SJSA1 (cell line): ENCODE measurements around the gene PPM1M. TPM values are rescaled to one million over a fixed set of nuclear protein-coding genes. Genes with fewer than 3 reads are reported as not detected.
"Not testable (repeated sequence)": the region's sequence is repeated elsewhere in the genome, so short reads cannot be mapped to it uniquely, and the experiment has no call there.

Source experiments
- DNase-seq, 2 experiments: peaks; one replicate each; pipeline ENCODE4 v3.0.0-alpha.2; 2015 to 2020; ENCODE audit warnings: low spot score in 2 of 2, low read depth in 1 of 2
- H3K27ac ChIP-seq: fragments of 250-450 bp; sonication (Bioruptor Pico); 2 replicates; pipeline ENCODE4 v1.5.1; 2020; ENCODE audit warnings: mild to moderate bottlenecking, moderate library complexity
- H3K27me3 ChIP-seq: fragments of 250-450 bp; sonication (Bioruptor Pico); replicated peaks from 2 replicates; pipeline ENCODE4 v1.5.1; 2020; ENCODE audit warnings: mild to moderate bottlenecking, moderate library complexity
- H3K36me3 ChIP-seq: fragments of 250-450 bp; sonication (Bioruptor Pico); 2 replicates; pipeline ENCODE4 v1.5.1; 2020; ENCODE audit warnings: mild to moderate bottlenecking
- H3K4me1 ChIP-seq: fragments of 250-450 bp; sonication (Bioruptor Pico); replicated peaks from 2 replicates; pipeline ENCODE4 v1.6.1; 2021; ENCODE audit warnings: mild to moderate bottlenecking
- H3K4me3 ChIP-seq: fragments of 250-450 bp; sonication (Bioruptor Pico); 2 replicates; pipeline ENCODE4 v1.5.1; 2020; ENCODE audit warnings: mild to moderate bottlenecking
- H3K9me3 ChIP-seq: fragments of 250-450 bp; sonication (Bioruptor Pico); replicated peaks from 2 replicates; pipeline ENCODE4 v1.5.1; 2020; ENCODE audit warnings: mild to moderate bottlenecking
- total RNA-seq: library from RNA; depleted of rRNA; stranded (reverse); fragments of >200 nt; shearing (Covaris generic); gene quantifications from 2 replicates; pipeline ENCODE4 v1.2.3, GENCODE V29; 2014

PPM1M gene
- total RNA-seq, 1 experiment from 2014 or later = 5.5 TPM

DNA sequence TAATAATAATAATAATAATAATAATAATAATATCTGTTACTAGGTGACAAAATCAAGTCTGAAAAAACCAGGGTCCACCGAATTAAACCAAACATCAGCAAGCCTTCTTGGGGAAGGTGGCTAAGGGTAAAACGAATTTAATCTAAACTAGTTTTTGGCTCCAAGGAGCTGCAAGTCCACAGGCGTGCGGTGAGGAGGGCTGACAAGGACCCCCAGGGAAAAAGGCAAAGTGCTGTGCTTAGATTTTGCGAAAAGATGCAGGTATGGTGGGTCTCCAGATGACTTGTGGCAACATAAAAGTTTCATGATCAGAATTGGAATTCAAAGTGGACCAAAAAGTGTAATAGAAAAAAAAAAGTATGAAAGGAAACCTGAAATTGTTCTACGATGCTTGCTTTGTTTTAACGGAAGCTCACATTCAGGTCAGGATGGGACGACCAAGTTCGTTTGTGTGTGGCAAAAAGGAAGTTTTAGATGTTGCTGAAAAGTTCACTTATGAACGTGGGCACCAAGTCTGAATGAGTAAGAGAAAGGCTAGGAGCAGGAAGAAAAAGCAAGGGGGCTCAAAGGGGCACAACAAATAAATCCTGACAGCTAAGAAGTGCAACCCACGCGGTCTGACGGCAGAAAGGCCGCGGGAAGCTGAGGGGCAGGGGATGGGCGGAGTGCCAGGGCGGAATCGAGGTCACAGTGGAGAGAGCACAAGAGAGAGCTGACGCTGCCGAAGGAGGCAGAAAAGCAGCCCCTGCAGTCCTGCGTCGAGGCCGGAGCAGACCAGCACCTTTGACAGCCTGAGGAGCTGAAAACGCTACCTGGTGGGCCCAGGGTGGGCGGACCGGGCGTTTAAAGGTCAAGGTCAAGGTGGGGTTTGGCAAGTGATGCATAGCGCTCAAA is 31.8 kb downstream of the PPM1M start:
- H3K4me3 ChIP-seq = peak overlapping the region; percentile 88
- DNase-seq = peak; percentile 54 to 72
- peaks cover 31% of the 10 kb centered on the region for H3K4me1 ChIP-seq
- H3K27ac ChIP-seq = peak overlapping the region; percentile 96
- no peaks in the 10 kb centered on the region for H3K9me3 ChIP-seq
- no peaks in the 10 kb centered on the region for H3K27me3 ChIP-seq
- peaks cover 41% of the 10 kb centered on the region for H3K36me3 ChIP-seq

DNA sequence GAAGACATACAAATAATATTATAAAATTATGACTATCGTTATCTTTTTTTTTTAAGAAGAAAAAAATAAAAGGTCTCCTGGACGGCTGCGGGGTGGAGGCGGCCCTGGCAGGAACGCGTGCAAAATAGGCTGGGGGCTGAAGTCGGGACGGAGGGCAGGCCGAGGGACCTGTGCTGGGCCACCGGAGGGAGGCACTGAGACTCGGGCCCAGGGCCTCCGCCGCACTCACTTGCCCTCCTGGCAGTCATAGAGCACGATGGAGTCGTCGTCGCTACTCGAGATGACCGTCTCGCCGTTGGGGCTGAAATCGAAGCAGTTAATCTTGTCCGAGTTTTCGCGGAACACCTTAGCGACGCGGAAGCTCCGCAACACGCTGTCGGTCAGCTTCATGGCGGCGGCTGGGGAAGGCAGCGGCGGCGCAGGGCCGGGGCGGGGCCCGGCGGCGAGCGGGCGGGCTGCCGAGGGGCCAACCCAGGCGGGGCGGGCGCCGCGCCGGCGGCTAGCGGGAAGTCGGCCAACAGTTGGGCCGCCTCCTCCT is 32.5 kb downstream of the PPM1M start:
- Histone ChIP-seq H3K27me3 (no peaks in the 10 kb centered on the region), H3K9me3 (no peaks in the 10 kb centered on the region), H3K4me1 (peaks cover 35% of the 10 kb centered on the region), H3K4me3 (peak overlapping the region; percentile 88), H3K27ac (peak overlapping the region; percentile 96), H3K36me3 (peaks cover 35% of the 10 kb centered on the region)
- DNase-seq = peak in 1 of 2 experiments; percentile 92

DNA sequence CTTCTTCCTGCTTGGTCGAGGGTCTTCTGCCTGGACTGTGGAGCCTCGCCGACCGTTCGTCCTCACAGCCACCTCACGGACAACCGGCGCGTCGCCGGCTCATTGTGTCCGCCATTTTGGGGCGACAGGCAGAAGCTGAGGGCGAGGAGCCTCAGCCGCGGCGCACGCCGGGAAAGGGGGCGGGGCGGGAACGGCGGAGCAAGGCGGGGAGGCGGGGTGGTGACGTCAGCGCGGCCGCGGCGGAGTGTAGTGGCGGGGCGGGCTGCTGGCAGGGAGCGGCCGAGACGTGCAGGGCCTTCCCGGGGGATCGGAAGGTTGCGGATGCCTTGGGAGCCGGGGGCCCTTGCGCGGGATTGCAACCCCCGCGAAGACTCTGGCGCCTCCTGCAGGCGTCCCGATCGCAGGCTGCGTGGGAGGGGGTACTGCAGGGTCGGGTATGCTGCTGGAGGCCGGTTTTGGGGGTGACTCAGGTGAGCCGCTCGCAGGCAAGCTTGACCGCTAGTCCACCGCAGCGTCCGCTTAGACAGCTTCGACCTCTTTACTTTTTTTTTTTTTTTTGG is 33.0 kb downstream of the PPM1M start, which contains the start of gene WDR82:
TSS of gene WDR82 (minus strand) at position 140 of the 560 bp plus-strand sequence. CDS start 288 bp downstream, outside the sequence.
- Histone ChIP-seq H3K4me3 (peak within 1 kb of the TSS; percentile 88), H3K9me3 (no peaks in the 10 kb centered on the region), H3K27ac (peak within 1 kb of the TSS; percentile 96), H3K27me3 (no peaks in the 10 kb centered on the region), H3K4me1 (peaks cover 35% of the 10 kb centered on the region), H3K36me3 (peaks cover 31% of the 10 kb centered on the region)
- DNase-seq = peak; percentile 90 to 96

DNA sequence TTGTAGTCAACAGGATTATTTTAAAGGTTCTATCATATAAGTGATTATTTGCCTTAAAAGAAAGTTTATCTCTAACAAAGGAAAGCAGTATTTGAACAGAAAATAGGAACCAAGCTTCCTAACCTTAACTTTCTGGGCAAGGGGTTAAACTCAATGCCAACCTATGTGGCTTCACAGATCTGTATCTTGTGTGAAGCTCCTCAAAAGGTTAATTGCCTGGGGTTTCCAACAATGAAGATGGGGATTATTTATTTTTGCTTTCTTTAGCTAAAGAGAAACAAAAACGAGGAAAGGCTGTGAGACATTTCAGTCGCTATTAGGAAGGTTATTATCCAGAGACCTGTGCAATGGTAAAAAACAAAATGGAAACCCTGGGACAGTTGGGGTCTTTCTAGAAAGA is 34.0 kb downstream of the PPM1M start:
- Histone ChIP-seq H3K27me3 (no peaks in the 10 kb centered on the region), H3K27ac (peak overlapping the region; percentile 96), H3K4me3 (peak overlapping the region; percentile 88), H3K4me1 (peaks cover 35% of the 10 kb centered on the region), H3K9me3 (no peaks in the 10 kb centered on the region), H3K36me3 (peaks cover 23% of the 10 kb centered on the region)
- DNase-seq = peak in 1 of 2 experiments; percentile 46

DNA sequence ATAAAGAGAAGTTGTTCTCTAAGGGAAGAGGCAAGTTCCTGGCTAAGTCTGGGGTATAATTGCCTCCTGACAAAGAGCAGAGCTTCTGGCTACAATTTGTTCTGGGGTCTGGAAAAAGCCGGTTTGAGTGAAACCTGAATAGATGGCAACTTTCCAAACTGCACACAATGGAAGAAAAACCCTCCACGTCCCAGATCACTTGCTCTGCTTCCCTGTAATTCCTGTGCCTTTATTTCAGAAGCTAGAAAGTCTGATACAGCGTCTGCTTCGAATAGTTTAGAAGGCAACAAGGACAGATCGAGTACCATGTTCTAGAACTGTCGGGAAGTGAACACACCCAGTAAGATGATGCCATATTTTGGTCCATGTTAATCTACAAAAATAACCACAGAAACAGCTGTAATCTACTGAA is 34.5 kb downstream of the PPM1M start:
- no peaks in the 10 kb centered on the region for H3K9me3 ChIP-seq
- peaks cover 35% of the 10 kb centered on the region for H3K4me1 ChIP-seq
- H3K36me3 ChIP-seq = peaks cover 19% of the 10 kb centered on the region
- H3K27ac ChIP-seq = peak overlapping the region; percentile 96
- no peaks in the 10 kb centered on the region for H3K27me3 ChIP-seq
- no peak overlapping the region for H3K4me3 ChIP-seq
- DNase-seq = no peak

DNA sequence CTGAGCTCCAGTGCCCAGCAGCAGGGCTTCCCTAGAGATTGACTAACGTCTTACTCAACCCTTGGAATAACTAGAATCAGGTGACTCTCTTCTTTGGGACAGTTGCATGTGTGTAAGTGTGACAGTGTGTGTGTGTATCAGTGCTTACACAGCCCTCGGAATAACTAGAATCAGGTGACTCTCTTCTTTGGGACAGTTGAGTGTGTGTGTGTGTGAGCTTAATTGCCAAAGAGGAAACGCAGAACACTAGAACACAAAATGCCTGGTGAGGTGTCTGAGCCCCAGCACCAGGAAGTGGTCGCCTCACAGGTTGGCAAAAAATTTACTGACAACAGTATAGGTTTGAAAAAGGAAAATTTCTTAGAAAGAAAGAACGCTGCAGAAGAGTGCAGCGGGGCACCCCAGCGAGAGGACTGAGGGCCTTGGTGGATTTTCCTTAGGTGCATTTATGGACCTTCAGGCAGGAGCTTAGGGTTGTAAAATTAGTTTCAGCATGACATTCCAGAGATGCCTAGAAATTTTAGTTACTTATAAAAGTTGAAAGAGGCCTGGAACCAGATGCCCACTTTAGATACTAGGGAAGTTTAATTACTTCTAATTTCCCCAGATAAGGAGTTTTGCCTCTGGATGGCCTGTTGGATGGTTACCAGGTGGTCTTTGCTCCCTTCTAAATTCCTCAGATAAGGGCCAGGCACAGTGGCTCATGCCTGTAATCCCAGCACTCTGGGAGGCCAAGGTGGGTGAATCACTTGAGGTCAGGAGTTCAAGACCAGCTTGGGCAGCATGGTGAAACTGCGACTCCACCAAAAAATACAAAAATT is 36.6 kb downstream of the PPM1M start:
- DNase-seq = no peak
- Histone ChIP-seq H3K27ac (no peak overlapping the region), H3K4me3 (no peak overlapping the region), H3K27me3 (no peaks in the 10 kb centered on the region), H3K9me3 (no peaks in the 10 kb centered on the region), H3K36me3 (peaks cover 8% of the 10 kb centered on the region), H3K4me1 (peaks cover 31% of the 10 kb centered on the region)

DNA sequence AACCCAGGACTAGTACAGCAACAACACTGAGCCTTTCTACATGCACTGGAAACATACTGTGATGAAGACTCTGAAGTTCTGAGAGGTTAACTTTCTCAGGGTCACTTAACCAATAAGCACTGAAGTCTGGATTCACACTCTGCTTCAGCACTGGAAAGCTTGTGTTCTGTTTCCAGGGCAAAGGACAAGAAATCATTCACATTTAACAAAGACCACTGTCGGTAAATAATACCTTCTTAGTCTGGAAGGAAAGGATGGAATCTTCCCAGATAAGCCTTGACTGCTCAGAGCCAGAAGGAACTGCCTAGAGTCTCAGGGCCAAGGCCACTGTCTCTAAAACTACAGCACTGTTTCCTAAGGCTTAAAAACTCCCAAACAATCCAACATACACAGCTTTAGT is 37.7 kb downstream of the PPM1M start:
- Histone ChIP-seq H3K9me3 (no peaks in the 10 kb centered on the region), H3K27ac (no peak overlapping the region), H3K27me3 (no peaks in the 10 kb centered on the region), H3K36me3 (peaks cover 7% of the 10 kb centered on the region), H3K4me3 (no peak overlapping the region), H3K4me1 (peaks cover 32% of the 10 kb centered on the region)
- DNase-seq = no peak

DNA sequence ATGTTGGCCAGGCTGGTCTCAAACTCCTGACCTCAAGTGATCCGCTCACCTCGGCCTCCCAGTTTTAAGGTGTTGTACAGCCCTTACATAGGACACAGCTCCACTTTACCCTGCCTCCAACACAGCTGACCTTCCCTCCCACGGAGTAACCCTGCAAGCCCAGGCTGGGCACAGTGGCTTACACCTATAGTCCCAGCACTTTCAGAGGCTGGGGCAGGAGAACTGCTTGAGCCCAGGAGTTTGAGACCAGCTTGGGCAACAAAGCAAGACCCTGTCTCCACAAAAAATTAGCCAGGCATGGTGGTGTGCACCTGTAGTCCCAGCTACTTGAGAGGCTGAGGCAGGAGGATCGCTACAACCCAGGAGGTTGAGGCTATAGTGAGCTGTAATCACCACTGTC is 38.5 kb downstream of the PPM1M start:
- H3K27me3 ChIP-seq, H3K9me3 ChIP-seq, H3K27ac ChIP-seq, DNase-seq, H3K36me3 ChIP-seq, H3K4me3 ChIP-seq: not testable (repeated sequence)
- H3K4me1 ChIP-seq = peaks cover 34% of the 10 kb centered on the region

DNA sequence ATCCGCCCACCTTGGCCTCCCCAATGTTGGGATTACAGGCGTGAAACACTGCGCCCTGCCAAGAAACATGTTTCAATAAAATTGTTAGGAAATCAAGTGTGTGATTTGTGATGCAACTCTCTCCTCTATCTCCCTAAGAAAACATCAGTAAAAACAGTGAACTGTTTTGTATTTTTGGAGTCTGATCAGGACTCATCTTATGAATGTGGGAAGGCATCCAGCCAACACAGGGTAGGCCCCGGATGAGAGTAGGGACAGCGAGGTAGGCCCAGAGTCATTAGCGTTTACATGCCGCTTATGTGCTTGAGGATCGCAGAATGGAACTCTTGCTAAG is 41.2 kb downstream of the PPM1M start:
- Histone ChIP-seq H3K4me3 (peak overlapping the region; percentile 88), H3K27me3 (no peaks in the 10 kb centered on the region), H3K36me3 (peaks cover 14% of the 10 kb centered on the region), H3K27ac (peak overlapping the region; percentile 100), H3K4me1 (peaks cover 21% of the 10 kb centered on the region), H3K9me3 (no peaks in the 10 kb centered on the region)
- no peak for DNase-seq

DNA sequence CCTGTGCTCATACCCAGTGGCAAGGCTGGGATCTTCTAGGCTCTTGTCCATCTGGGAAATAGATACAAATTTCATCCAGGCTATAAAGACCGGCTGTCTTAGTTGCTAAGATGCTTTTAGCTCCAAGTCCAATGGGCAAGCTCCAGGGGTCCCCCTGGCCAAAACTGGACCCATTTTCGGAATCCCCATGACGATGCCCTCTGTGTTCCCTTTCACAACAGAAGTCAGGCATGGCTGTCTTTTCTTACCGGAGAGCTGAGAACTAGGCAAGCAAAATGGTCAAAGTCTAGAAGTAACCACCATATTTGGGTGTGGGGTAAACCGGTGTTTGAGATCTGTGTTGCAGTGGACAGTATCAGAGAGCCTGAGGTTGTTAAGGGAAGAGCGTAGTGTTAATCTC is 43.1 kb downstream of the PPM1M start:
- Histone ChIP-seq H3K27me3 (no peaks in the 10 kb centered on the region), H3K36me3 (peaks cover 23% of the 10 kb centered on the region), H3K27ac (peak overlapping the region; percentile 100; the same call in 1 of the 2 replicates), H3K4me1 (peaks cover 12% of the 10 kb centered on the region; the same call in 1 of the 2 replicates), H3K9me3 (no peaks in the 10 kb centered on the region), H3K4me3 (peak overlapping the region; percentile 88)
- DNase-seq = no peak

DNA sequence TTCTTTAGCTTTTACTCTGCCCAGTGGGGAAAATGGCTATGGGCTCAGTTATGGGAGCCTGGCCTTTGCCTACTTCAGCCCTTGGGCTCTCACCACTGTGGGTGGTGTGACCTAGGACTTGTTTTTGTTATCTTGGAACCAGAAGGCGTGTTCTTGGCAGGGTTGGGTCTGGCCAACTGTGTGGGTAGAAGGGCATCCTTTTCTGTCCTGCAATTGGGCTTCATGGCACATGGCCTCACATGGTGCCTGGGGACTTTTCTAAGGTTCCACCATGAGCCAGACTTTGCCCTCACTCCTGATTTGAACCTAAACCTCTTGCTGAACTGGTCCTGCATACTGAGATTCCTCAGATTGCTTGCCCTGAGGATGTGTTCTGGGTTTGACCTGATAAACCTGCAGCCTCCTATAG is 43.8 kb downstream of the PPM1M start:
- H3K4me3 ChIP-seq = no peak overlapping the region
- H3K36me3 ChIP-seq = peaks cover 23% of the 10 kb centered on the region
- no peaks in the 10 kb centered on the region for H3K9me3 ChIP-seq
- H3K27ac ChIP-seq = no peak overlapping the region
- DNase-seq = no peak
- peaks cover 12% of the 10 kb centered on the region; the same call in 1 of the 2 replicates for H3K4me1 ChIP-seq
- H3K27me3 ChIP-seq = no peaks in the 10 kb centered on the region

DNA sequence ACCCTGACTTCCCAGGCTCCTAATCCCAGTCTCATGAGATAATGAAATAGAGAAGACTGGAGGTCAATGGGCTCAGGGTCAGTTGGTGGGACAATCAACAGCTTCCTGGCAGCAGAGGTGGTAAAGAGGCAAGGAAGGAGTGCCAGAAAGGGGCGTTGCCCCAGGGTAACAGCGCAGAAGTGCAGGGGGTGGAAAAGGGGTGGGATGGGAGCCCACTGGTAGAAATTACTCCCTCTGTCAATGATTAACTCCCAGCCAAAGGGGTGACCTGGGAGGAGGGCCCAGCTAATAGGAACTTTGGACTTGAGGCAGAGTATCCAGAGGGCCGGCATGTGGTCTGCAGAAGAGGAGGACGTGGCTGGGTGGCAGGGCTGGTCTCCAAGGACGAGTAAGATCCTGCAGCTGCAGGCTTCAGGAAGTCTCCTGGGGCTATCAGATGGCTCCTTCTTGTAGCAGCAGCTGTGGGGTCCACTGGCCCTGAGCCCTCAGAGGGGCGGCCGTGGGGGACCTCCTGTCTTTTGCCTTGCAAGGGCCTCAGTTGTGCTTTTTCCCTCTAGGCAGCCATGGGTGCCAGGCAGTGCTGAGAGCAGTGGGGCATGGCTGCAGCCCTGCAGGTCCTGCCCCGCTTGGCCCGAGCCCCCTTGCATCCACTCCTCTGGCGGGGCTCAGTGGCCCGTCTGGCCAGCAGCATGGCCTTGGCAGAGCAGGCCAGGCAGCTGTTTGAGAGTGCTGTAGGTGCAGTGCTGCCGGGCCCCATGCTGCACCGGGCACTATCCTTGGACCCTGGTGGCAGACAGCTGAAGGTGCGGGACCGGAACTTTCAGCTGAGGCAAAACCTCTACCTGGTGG is 44.4 kb downstream of the PPM1M start:
- Histone ChIP-seq H3K36me3 (peaks cover 23% of the 10 kb centered on the region), H3K9me3 (no peaks in the 10 kb centered on the region), H3K27me3 (no peaks in the 10 kb centered on the region), H3K4me3 (no peak overlapping the region), H3K27ac (no peak overlapping the region), H3K4me1 (peaks cover 12% of the 10 kb centered on the region; the same call in 1 of the 2 replicates)
- no peak for DNase-seq
